GM19238 (cell line): ENCODE measurements around the gene TEDC2.

Experiments used
- DNase-seq: peaks from one replicate; pipeline ENCODE4 v3.0.0; 2011; ENCODE audit warnings: low spot score; ENCODE audit not compliant: insufficient read length

TEDC2 gene

DNA sequence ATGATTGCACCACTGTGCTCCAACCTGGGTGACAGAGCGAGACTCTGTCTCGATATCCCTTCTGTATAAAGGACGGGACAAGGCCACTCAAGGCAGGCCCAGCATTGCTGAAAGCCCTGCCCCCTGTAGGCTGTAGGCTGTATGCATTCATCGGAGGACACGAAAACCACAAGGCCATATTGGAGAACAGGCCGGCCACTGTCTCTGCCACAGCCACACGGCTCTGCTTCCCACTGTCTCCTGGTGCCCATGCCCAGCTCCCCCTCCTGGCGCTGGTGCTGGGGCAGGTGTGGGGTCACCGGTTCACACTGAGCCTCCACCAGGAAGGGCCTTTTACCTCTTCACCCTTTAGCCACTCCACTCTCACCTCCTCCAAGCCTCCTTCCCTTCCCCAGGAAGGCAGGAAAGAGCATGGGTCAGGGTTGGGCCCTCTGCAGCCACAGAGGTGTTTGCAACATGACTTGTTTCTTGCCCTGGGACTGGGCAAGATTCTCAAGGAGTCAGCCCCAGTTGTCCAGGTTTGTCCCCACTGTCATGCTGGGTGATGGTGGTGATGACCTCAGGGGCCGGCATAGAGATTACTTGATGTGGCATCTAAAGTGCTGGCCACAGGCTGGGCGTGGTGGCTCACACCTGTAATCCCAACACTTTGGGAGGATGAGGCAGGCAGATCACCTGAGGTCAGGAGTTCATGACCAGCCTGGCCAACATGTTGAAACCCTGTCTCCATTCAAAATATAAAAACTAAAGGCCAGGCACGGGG is 5.9 kb downstream of the TEDC2 start:
- DNase-seq: no peak

DNA sequence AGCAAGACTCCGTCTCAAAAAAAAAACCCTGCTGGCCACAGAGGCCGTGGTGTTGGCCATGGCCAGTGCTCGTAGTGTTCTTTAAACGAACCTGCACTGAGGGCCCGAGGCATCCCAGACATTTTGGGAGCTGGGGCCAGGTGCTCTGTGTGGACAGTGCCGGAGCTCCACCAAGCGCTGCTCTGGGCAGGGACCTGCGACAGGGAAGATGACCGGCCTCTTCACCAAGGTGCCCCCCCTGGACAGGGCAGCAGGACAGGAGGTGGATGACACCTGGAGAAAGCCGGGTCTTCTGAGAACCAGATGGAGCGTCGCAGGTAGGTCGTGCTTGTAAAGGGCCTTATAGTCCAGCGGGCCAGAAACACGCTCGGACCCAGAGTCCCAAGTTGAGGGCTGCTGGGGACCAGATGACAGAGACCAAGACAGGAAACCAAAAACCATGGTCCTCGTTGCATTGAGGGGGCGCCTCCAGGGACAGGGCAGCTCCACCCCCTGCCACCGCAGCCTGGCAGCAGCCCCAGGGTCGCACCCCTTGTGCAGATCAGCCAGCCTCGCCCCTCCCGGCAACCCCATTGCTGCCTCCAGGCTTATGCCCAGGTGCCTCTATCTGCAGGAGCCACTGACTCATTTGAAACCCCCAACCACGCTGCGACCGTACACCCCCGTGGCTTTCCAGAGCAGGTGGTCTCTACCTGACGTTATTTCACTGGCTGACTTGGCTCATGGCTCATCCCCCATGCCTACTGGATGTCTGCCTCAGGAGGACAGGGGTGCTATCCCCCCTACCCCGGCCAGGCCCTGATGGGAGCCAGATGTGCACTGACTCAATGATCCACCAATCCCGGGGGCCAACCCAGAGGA is 7.0 kb downstream of the TEDC2 start:
- no peak for DNase-seq

DNA sequence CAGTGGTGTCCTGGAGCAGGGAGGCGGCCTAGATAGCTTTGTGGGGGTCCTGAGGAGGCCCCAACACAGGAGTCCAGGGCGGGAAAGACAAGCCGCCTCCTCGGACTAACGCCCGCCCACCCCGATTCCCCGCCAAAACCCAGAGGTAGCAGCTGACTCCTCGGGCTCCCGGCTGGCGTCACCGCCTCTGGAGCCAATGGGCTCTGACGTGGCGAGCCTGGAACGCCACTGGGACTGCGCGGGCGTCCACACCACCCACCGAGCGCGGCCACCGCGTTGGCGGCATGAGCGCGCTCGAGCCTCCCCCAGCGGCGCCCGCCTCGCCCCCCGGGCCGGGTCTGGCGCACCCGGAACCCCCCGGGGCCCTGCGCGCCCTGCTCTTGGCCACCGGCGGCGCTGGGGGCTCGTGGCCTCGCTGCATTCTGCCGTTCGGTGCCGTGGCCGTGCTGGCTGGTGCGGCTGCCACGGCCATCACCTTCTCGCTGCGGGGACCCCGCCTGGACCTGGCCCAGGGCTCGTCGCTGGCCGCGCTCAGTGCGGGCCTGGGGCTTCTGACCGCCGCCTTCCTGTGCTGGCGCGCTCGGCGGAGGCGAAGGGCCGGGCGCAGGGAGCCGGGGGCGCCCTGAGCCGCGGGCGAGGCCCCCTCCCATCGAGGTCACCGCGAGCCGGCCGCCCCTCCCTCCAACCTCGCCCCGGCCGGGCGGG is 7.8 kb downstream of the TEDC2 start:
- peak; percentile 76 for DNase-seq

DNA sequence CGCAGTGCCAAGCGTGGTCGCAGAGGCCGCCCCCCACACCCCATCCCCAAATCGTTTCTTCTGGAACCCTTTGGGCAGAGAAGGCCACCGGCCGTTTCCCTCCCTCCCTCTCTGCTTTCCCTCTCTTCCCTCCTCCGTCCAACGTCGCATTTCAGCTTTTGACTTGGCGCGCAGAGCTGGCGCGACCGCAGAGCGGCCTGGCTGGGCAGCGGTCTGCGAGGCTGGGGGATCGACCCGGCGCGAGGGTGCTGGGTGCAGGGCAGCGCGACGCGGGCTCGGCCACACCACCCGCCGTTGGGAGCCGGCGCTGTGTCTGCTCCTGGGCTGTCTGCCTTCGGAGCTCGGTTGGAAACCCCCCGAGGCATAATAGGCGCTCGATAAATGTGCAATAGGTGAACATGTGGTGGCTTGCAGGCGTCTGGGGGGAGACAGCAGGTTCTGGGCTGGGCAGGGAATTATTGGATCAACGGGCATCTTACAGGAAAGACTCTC is 8.4 kb downstream of the TEDC2 start:
- DNase-seq: peak; percentile 65

DNA sequence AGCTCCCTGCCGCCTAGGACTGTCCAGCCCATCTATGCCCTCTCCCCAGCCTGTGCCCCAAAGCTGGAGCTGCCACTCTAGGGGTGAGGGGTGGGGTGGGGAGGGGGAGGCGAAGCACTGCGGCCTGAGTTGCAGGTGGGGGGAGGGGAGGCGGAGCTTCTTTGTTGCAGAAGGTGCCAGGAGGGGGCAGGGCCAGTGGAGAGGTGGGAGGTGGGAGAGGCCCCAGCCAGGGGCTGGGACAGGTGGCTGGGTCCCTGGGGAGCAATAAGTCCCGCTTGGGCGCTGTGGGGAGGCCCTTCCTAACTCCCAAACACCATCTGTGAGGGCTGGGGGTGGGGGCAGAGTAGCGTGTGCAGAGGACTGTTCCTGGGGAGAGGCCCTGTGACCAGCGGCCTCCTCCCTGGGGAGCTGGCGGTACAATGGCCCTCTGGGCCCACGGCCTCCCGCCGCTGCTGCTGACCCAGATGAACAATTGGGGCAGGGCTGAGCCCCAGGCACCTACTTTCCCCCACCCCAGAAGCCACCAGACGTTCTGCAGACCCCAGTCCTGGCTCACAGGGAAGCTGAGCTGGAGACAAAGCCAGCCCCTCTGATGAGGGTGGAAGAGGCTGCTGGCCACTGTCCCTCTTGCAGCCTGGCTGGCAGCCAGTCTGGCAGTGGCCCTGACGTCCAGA is 9.0 kb downstream of the TEDC2 start:
- peak; percentile 89 for DNase-seq

DNA sequence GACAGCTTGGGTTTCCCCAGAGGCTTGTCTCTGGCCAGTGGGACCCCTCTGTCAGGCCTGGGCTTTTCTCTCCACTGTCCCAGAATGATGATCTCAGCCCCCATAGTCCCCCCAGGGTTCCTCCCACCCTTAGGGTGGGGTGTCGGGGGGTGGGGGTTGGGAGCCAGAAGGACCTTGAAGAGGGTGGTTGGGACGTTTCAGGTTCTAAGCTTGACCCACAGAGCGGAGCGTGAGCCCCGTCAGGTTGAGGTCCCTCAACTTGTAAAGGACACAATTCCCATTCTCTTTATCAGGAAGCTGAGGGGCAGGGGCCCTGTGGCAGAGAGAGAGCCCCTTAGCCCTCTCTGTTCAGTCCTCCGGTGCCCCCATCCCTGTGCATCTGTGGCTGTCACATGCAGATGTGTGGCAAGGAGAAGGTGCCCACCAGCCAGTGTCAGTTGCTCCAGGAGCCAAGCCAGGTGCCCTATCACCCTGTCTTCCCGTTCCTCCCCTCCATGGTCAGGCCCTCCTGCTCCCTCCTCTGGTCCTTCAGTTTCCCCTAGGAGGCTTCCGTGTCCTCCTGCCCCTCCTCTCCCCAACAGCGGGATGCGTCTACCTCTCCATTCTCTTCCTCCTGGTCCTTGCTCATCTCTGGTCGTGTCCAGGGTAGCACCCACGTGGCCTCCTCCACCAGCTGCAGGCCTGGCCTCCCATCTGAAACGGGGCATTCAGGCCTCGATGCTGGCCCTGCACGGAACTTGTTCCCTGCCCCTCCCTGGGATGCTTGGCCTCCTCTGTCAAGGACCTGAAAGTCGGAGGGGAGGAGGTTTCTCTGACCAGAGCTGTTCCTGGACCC is 9.7 kb downstream of the TEDC2 start:
- no peak for DNase-seq

DNA sequence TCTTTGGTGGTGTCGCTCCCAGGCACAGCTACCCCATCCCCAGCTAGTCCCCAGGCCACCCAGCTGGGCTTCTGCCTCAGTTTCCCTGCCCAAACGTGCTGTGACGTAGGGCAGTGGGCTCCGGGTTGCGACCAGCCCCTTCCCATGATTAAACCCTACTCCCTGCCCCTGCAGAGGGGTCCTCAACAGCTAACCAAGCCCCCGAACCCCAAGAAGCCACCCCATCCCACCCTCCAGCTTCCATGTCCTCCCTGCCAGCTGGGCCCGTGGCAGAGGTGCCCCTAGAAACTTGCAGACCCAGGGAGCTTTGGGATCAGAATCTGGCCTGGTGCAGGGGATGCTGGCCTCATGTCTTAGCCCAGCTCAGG is 10.3 kb downstream of the TEDC2 start:
- DNase-seq: no peak

DNA sequence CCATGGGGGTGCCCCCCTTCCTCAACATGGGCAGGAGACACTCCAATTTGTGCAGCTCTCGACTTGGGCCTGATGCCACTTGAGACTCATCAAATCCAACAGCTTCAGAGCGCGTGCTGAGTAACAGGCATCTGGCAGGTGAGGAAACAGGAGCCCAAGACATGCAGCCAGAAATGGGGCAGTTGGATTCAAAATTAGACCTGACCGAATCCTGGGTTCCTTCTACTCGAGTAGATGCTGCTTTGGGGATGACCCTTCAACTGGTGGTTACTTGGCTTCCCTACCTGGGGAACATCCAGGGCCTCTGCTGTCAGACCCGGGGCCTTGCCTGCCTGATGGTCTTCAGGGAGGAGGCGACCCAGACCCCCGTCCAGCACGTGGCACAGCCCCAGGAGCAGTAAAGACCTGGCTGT is 10.7 kb downstream of the TEDC2 start:
- DNase-seq: no peak

DNA sequence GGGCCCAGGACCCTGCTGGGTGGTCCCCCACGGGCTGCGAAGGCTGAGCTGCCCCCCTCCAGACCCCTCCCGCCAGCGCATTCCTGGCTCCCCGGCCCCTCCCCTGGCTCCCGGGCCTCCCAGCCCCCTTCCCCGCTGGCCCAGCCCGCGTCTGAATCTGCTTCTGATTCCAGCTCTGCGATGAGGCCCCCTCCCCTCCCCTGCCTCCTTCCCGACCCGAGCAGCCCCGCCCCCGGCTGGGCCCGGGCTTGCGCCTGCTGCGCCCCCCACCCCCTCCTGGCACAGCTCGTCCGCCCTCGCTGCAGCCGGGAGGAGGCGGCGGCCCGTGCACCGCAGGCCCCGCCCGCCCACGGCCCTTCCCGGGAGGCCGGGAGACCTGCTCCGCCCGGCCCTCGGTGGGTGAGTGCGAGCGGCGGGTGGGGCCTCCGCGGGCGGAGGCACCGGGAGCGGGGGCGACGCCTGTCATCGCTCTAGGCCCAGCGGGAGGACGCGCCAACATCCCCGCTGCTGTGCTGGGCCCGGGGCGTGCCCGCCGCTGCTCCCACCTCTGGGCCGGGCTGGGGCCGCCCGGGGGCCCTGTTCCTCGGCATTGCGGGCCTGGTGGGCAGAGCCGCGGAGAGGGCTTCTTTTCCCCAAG is 11.2 kb downstream of the TEDC2 start, which contains the start of gene NTN3:
TSS of gene NTN3 (plus strand) at position 282 of the 637 bp plus-strand sequence. CDS start 405 bp downstream, outside the sequence.
- no peak for DNase-seq

DNA sequence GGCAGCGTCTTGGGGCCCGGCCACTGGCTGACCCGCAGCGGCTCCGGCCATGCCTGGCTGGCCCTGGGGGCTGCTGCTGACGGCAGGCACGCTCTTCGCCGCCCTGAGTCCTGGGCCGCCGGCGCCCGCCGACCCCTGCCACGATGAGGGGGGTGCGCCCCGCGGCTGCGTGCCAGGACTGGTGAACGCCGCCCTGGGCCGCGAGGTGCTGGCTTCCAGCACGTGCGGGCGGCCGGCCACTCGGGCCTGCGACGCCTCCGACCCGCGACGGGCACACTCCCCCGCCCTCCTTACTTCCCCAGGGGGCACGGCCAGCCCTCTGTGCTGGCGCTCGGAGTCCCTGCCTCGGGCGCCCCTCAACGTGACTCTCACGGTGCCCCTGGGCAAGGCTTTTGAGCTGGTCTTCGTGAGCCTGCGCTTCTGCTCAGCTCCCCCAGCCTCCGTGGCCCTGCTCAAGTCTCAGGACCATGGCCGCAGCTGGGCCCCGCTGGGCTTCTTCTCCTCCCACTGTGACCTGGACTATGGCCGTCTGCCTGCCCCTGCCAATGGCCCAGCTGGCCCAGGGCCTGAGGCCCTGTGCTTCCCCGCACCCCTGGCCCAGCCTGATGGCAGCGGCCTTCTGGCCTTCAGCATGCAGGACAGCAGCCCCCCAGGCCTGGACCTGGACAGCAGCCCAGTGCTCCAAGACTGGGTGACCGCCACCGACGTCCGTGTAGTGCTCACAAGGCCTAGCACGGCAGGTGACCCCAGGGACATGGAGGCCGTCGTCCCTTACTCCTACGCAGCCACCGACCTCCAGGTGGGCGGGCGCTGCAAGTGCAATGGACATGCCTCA is 12.0 kb downstream of the TEDC2 start:
- no peak for DNase-seq

DNA sequence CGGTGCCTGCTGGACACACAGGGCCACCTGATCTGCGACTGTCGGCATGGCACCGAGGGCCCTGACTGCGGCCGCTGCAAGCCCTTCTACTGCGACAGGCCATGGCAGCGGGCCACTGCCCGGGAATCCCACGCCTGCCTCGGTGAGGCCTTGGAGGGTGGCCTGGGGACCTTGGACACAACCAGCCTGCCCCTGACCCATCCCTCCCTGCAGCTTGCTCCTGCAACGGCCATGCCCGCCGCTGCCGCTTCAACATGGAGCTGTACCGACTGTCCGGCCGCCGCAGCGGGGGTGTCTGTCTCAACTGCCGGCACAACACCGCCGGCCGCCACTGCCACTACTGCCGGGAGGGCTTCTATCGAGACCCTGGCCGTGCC is 12.6 kb downstream of the TEDC2 start:
- no peak for DNase-seq

DNA sequence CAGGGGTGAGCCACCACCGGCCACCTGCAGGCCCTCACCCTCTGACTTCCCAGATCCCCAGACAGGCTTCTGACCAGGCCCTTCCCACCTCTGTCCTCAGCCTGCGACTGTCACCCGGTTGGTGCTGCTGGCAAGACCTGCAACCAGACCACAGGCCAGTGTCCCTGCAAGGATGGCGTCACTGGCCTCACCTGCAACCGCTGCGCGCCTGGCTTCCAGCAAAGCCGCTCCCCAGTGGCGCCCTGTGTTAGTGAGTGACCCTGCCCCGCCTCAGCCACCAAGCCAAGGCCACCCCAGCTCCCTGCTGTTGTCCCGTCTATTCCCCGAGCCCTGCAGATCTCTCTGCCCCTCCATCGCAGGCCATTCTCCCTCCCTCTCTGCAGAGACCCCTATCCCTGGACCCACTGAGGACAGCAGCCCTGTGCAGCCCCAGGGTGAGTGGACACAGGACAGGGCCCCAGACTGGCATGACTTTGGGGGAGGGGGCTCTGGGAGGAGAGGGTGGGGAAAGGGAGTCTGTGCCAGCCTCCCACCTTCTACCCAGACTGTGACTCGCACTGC is 13.1 kb downstream of the TEDC2 start:
- DNase-seq: no peak

DNA sequence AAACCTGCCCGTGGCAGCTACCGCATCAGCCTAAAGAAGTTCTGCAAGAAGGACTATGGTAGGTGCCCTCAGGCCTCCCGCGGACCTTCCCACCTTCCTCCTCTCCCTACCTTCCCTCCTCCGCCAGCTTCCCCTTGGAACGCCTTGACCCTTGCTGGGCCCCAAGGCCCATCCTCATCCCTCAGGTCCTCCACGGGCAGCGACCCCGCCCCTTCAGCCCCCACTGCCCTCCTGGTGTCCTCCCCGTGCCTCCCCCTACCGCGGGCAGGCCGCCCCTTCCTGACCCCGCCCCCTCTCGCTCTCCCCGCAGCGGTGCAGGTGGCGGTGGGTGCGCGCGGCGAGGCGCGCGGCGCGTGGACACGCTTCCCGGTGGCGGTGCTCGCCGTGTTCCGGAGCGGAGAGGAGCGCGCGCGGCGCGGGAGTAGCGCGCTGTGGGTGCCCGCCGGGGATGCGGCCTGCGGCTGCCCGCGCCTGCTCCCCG is 13.6 kb downstream of the TEDC2 start:
- DNase-seq: no peak

DNA sequence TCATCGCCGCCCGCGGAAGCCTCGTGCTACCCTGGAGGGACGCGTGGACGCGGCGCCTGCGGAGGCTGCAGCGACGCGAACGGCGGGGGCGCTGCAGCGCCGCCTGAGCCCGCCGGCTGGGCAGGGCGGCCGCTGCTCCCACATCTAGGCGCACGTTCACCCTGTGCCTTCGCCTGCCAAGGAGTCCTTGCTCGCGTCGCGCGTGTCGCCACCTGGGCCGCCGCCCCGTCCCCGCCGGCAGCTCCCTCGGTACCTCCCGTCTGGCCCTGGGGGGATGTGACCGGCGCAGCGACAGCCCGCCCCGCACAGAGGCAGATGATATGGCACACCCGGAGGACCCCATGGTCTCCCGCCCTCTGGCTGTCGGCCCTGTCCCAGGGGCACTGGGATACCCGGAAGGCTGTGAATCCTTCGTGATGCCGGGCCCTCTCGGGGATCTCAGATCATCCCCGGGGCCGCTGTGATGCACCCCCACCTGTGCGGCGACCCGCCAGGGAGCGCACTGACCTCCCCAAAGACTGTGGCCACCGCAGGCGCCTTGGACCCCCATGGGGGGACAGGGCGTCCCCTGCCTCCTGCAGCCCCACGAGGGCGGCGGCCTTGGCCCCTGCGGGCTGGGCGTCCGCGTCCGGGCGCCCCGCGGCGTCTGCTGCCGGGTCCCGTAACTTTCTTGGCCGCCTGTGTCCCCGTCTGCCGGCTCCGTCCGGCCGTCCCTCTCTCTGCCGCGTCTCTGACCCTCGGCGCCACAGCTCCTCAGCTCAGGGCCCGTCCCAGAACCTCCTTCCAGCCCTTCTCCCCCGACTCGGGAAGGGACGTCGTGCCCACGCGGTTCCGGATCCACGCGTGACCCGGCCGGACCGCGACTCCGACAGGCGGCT is 14.3 kb downstream of the TEDC2 start:
- DNase-seq: peak; percentile 75

DNA sequence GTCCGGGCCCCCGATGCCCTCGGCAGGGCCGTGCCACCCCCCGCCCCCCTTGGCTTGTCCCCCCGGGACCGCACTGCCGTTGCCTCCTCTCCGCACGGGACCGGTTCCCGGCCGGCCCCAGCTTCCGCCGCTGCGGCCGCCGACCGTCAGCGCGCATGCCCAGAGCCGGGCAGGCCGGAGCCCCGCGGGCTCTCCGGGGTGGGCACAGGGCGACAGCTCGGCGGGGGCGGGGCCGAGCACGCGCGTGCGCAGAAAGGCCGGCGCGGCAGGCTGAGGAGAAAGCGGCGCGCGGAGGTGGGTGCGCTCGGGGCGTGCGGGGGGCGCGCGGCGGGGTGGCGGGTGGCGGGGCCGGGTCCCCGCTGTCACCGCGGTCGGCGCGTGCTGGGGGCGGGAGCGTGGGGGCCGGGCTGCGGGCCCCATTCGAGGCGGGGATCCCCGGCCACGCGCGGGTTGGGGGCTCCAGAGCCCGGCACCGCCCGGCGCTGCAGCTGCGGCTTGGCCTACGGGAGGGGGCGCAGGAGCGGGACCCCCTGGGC is 15.0 kb downstream of the TEDC2 start, which contains the start of gene TBC1D24:
TSS of gene TBC1D24 (plus strand) at position 251 of the 536 bp plus-strand sequence. CDS start 21,022 bp downstream, outside the sequence.
- peak; percentile 100 for DNase-seq

DNA sequence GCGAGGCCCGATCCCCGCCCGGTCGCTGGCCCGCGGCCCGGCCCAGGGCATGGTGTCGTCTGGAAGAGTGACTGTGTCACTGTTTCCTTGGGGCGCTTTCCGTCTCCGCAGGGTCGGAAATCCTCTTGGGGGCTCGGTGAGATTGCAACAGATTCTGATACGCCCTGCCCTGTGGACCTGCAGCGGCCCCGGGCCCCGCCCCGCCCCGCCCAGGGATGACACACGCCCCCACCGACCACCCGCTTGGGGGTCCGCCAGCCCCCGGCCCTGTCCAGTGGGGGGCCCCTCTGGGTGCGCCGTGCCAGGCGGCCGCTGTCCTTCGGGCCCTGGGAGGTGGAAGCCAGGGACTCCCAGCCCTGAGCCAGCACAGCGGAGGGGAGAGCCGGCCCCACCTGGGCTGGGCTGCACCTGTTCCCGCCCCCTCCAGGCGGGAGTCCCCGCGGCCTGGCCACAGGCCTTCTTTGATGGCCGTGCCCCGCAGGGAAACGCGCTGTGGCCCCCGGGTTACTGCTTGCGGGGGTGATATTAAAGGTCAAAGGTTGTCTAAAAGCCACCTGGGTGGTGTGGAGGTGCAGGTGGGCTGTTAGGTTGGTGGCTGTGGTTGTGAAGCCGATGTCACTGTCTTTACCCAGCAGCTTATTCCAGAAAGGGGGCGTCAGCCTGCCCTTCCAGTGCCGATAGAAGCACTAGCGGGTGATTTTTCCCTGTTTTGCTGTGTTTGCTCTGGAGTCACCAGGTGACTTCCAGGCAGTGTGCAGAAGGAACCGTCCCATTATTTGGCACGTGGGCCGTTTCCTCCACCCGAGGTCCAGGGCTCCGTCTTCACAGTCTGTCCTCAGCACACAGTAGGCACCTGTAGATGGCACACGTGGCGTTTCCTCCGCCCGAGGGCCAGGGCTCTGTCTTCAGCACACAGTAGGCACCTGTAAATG is 15.8 kb downstream of the TEDC2 start:
- peak; percentile 49 for DNase-seq
